Fibroblast of skin of scalp (primary cell): Measurements from ENCODE around the gene NR4A1. TPM values are rescaled to one million over a fixed set of nuclear protein-coding genes. Genes with fewer than 3 reads are reported as not detected.
A peak's percentile ranks its signal among the peaks of the same experiment; 100 is the strongest.

Source experiments
- DNase-seq: peaks from one replicate; pipeline ENCODE4 v3.0.0-alpha.2; 2013
- polyA plus RNA-seq, 2 experiments: library from polyadenylated mRNA; unstranded; fragments of 120-200 nt; gene quantifications; one replicate each; pipeline ENCODE4 v1.2.1, GENCODE V29; 2013; ENCODE audit not compliant: insufficient read length in 2 of 2

Gene NR4A1
- 4.5 TPM for polyA plus RNA-seq (2013, experiment 1 of 2; ENCODE audit: insufficient read length)
- polyA plus RNA-seq (2013, experiment 2 of 2; ENCODE audit: insufficient read length), result 7.3 TPM

- DNase-seq, result peak; percentile 89
Measured at GRCh38 chr12:52050758-52051541, at the start of gene NR4A1. TSS of gene NR4A1 (plus strand) at chr12:52051442. CDS start at chr12:52054329, 2,887 bp downstream.

DNA sequence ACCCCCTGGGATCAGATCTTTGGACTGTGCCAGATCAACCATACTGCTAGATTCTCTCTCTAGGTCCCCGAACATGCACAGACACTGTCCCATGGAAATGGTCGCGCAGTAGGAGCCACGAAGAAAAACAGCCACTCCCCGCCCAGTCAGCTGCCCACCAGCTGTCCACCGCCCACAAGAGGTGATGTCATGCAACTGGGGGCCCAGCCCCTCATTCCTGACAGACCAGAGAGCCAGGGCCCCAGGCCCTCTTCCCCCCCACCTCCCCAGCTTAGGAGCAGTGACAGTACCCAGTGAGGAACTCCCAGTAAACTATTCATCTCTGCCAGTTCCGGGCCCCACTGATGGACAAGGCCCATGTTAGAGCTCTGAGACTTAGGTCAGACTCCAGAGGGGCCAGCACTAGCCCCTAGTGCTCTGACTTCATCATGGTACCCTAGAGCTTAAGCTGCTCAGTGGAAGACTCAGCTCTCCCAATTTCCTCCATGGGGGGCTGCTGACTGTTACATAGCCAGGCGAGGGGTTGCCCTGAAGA lies 48.2 kb upstream of the NR4A1 start:
- no peak for DNase-seq

- no peak for DNase-seq
Measured at GRCh38 chr12:52003591-52003990, 47.7 kb upstream of the NR4A1 start.

DNA sequence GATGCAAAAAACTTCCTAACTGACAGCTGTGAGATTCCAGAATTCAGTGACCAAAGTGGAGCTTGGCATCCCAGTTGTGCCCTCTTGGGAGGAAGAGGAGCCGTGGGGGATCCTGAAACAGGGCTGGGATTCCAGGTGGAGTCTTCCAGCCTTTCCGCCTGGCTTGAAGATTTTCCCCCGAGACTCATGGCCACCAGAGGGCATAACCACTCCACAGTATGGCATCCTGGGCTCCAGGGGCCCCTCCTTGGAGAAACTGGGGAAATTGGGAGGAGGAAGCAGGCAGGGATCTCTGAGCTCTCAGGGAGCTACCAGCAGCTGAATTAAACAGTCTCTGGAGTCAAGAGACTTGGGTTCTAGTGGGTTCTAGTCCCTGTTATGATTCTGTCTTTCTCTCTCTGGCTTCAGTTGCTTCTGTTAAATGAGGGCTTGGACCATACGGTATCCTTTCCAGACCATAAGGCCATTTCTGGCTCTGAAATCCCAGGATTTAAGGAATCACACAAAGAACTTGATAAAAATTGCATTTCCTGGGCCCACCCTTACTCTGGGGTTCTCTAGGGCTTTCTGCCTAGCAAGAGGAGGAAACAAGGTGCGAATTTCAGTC lies 47.1 kb upstream of the NR4A1 start:
- DNase-seq, result peak; percentile 73

DNA sequence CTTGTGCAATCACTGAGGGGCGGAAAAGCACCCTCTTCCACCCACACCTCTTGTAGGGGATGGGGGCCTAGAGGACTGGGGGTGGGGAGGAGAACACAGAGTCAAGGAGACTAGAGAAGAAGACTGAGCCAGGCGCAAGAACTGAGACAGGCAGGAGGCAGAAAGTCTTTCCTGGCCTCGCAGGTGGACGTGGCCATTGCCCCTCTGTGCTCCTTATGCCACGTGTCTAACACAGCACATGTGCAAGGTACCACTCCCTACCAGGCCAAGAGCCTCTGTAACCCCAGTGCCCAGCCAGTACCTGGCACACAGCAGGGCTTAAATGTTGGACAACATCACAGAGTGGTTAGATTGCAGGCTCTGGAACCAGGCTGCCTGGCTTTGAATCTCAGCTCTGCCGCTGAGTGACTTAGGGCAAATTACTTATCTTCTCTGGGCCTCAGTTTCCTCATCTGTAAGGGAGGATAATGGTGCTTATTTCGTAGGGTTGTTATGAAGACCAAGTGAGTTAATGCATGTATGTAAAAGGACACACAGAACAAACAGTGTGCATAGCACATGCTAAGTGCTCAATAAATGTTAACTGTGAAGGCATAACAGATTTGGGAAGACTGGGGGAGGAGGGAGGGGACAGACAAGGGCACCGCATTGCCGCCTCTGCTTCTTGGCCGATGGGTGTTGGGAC lies 45.9 kb upstream of the NR4A1 start:
- no peak for DNase-seq

DNA sequence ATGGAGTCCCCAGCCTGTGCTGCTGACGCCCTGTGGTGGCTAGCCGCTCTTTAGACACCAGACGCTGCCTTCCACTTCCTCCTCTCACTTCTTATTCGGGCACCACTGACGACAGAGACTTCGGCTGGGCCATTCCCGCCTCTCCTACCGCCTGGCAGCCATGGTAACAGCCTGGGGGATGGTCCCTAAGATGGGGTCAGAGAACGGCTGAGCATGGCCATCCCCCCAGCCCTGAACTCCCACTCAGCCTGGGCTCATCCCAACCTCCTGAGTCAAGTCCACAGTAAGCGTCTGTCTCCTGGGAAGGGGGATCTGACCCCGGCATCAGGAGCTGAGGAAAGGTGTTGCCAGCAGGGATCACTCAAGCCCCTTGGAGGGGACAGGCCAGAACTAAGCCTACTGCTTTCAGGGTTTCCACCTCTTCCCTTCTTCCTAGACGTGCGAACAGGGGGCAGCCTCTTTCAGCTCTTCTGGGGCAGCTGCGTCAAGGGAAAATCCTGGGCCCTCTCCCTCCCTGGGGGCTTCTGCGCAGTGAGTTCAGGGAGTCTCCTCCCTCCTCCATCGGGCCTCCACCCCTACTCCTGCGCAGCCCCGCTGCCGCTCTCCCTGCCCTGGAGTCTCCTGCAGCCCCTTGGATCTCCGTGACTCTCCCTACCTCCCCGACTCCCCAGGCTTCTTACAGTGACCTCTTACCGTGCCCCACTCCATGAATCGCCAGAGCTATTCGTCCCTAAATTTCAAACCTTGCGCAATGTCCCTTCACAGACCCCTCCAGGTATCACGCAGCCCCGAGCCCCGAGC lies 45.1 kb upstream of the NR4A1 start:
- no peak for DNase-seq

DNA sequence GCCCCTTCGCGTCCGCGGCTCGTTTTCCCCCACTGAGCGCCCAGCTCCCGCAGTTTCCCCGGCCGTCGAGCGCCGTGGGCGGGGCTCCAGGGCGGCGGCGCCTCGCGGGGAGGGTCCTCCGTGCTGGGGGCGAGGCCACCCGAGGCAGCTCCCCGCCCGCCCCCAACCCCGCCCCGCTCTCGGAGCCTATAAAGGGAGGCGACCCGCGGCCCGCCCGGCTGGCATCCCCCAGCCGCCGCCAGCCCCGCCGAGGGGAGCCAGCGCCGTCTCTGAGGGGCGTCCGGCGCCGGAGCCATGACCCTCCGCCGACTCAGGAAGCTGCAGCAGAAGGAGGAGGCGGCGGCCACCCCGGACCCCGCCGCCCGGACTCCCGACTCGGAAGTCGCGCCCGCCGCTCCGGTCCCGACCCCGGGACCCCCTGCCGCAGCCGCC lies 44.5 kb upstream of the NR4A1 start, which contains the start of gene TAMALIN:
TAMALIN (plus strand) TSS at position 221 of the 432 bp plus-strand sequence; CDS start at position 295, 74 bp downstream.
- peak; percentile 74 for DNase-seq

DNA sequence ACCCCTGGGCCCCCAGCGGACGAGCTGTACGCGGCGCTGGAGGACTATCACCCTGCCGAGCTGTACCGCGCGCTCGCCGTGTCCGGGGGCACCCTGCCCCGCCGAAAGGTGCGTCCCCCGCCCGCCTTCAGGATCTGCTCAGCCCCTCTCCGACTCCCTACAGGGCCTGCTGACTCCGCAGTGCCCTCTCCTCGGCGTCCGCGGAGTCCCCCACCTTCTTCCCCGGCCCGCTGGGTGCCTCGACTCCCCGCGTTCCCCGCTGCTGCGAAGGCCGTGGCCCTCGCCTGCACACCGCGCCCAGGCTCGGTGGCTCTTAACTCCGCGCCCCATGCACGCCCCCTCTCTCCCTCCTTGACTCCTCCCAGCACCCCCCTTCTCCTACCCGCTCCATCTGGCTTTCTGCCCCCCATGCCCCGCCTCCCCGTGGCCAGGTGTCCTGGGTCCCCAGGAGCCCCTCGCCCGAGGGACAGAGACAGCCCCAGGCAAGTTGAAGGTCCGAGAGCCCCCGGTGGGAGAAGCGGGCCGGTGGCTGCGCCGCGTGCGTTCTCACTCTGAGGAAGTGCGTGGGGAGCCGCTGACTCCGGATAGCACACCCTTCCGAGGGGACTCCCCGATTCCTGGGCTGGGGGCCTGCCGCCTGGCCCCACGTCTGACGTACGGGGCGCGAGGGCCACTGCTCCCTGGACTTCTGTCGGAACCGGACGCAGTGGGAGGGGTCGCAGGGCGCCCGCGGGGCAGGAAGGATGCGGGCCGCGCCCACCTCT lies 43.9 kb upstream of the NR4A1 start:
- no peak for DNase-seq

DNA sequence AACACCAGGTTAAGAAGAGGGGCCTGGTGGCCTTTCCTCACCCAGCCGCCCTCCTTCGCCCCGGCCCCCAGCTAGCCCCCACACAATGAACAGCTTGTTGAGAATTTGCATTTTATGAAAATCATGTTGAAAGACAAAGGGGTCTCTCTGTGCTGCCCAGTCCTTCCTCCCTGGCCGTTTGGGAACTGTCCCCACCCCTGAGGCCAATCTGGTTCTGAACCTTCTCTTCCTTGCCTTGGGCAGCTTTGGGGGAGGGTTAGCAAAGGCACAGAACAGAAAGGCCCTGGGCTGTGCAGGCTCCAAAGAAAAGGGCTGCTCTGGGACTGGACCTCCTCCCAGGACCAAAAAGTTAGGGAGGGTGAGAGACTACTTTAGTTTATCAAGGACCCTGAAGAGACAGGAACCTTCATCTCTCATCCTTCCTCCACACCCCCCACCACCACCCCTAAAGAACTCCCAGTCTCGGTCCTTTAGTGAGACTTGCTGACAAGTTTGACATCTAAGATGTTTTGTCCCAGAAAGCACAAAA lies 43.2 kb upstream of the NR4A1 start:
- DNase-seq, result no peak

GRCh38 chr12:52009081-52009751 lies 42.0 kb upstream of the NR4A1 start:
- DNase-seq, result no peak

DNA sequence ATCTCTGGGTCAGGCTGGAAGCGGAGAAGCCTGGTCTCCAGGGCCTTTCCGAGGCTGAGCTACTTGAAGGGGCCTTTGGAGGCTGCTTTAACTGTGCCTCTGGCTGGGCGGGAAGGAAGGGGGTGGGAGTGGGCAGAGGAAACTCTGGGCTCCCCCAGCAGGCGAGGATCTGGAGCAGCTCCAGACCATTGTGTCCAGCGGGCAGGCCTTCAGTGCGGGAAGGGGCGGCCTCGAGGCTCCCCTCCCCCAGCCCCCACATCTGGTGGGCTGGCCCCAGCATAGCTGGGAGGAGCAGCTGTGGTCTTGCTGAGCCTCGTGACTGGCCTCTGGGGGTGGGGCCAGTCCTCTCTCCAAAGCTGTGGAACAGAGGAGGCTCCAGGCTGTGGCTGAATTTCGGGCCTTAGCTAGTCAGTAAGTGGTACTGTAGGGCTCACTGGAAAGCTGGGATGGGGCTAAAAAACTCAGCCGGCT lies 41.1 kb upstream of the NR4A1 start:
- peak; percentile 92 for DNase-seq

GRCh38 chr12:52010692-52011601 lies 40.3 kb upstream of the NR4A1 start:
- DNase-seq, result no peak

DNA sequence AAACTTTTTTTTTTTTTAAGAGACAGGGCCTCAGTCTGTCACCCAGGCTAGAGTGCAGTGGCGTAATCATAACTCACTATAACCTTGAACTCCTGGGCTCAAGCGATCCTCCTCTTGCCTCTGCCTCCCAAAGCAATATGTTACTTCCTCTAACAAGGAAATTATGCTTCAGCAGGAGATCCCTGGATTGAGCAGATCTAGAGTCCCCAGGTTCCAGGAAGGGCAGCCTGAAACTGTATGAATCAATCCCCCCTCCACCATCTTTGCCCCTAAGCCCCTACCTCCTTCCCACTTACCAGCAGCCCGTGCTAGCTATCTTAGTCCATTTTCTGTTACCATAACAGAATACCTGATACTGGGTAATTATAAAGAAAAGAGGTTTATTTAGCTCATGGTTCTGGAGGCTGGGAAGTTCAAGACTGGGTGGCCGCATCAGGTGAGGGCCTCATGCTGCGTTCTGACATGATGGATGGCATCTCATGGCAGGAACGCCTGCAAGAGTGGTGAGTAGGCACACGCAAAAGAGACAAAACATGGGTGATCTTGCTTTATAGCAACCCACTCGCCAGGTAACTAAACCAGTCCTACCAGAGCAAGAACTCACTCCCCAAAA lies 39.5 kb upstream of the NR4A1 start:
- DNase-seq, result no peak

GRCh38 chr12:52013626-52014310 lies 37.5 kb upstream of the NR4A1 start:
- DNase-seq, result no peak

DNA sequence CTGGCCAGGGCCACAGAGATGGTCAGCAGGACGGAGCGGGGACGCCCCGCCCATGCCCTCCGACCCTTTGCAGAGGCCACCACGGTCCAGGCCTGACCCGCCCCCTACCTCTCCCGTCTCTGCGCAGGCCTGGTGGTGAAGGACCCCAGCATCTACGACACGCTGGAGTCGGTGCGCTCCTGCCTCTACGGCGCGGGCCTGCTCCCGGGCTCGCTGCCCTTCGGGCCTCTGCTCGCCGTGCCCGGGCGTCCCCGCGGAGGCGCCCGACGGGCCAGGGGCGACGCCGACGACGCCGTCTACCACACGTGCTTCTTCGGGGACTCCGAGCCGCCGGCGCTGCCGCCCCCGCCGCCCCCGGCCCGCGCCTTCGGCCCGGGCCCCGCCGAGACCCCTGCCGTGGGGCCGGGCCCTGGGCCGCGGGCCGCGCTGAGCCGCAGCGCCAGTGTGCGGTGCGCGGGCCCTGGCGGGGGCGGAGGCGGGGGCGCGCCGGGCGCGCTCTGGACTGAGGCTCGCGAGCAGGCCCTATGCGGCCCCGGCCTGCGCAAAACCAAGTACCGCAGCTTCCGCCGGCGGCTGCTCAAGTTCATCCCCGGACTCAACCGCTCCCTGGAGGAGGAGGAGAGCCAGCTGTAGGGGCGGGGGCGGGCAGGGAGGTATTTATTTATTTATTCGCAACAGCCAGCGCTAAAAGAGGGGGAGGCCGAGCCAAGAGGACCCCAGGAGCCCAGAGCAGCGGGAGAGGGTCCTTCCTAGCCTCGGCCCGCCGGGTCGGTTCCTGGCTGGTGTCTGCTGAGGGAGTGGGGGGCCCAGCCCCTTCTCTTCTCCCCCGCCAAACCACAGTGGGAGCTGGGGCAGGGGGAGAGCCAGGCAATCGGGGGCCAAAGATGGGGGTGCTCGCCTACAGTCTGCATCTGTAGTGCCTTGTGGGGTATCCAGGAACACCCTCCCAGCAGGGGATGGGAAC lies 36.4 kb upstream of the NR4A1 start:
- DNase-seq, result no peak

DNA sequence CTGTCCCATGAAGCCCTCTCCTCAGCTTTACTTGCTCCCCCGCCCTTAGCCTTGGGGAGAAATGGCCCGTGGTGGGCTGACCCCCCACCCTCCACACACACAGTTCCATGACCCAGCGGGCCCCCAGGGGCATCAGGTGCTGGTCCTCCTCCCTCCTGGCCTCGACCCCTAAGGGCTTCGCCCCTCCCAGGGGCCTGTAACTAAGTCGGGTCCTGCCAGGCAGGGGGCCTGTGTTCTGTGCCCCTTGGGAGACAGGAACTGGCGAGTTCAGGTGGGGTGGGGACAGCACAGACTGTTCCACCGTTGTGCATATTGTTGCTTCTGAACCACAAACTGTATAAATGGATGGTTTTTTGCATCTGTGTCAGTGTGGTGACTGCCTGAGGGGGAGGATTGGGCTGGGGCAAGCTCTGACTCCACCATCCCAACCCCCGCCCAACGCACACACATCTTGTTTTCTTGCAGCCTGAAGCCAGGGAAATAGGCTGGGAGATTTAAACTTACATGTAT lies 35.7 kb upstream of the NR4A1 start:
- DNase-seq, result no peak
